CD4-positive, CD25-positive, alpha-beta regulatory T cell (primary cell): ENCODE data around the gene CD6. TPM values are rescaled to one million over a fixed set of nuclear protein-coding genes. Genes with fewer than 3 reads are reported as not detected.
A peak's percentile ranks its signal among the peaks of the same experiment; 100 is the strongest.

Source experiments
- ATAC-seq, 2 donors: fragments of 150-1000 bp; cut with Tn5 transposase; one replicate each; pipeline ENCODE4 v1.10.0; 2021; ENCODE audit warnings: low read depth in 2 of 2, moderate number of reproducible peaks in 2 of 2, moderate library complexity in 1 of 2
- DNase-seq, 3 donors: peaks; one replicate each; pipeline versions ENCODE4 v3.0.0 to v3.0.0-alpha.2; 2012 to 2022; ENCODE audit warnings: mixed read lengths in 1 of 3
- H3K27ac ChIP-seq: one replicate; pipeline ENCODE4 v1.7.0; 2013; ENCODE audit warnings: mild to moderate bottlenecking, low read length; ENCODE audit not compliant: insufficient read depth, poor library complexity, severe bottlenecking
- H3K27me3 ChIP-seq: one replicate; pipeline ENCODE4 v1.7.0; 2013; ENCODE audit warnings: low read length; ENCODE audit not compliant: control insufficient read depth, insufficient read depth
- H3K36me3 ChIP-seq: one replicate; pipeline ENCODE4 v1.7.0; 2013; ENCODE audit warnings: mild to moderate bottlenecking, low read length, moderate library complexity; ENCODE audit not compliant: control insufficient read depth, insufficient read depth
- H3K4me1 ChIP-seq: 2 replicates; pipeline ENCODE4 v1.7.0; 2013; ENCODE audit warnings: mild to moderate bottlenecking, low read length; ENCODE audit not compliant: insufficient read depth, control insufficient read depth, poor library complexity, severe bottlenecking
- H3K4me3 ChIP-seq: one replicate; pipeline ENCODE4 v1.7.0; 2013; ENCODE audit warnings: low read depth, mild to moderate bottlenecking, low read length, moderate library complexity
- H3K9me3 ChIP-seq, 2 experiments: 1 replicate in 1 of 2; 2 replicates in 1 of 2; pipeline ENCODE4 v1.7.0; 2013; ENCODE audit warnings: low read length in 2 of 2, mild to moderate bottlenecking in 1 of 2, moderate library complexity in 1 of 2; ENCODE audit not compliant: control insufficient read depth in 2 of 2
- H3K27ac Mint-ChIP-seq, 3 donors: one replicate each; pipeline ENCODE4 v1.8.0; 2020 to 2022; ENCODE audit warnings: mild to moderate bottlenecking in 3 of 3, mixed read lengths in 3 of 3, moderate library complexity in 2 of 3
- H3K27me3 Mint-ChIP-seq: one replicate; pipeline ENCODE4 v1.8.0; 2022; ENCODE audit warnings: mild to moderate bottlenecking, mixed read lengths
- H3K36me3 Mint-ChIP-seq: one replicate; pipeline ENCODE4 v1.8.0; 2020; ENCODE audit warnings: mixed read lengths
- H3K4me1 Mint-ChIP-seq, 4 donors: one replicate each; pipeline ENCODE4 v1.8.0; 2020 to 2022; ENCODE audit warnings: mixed read lengths in 4 of 4, mild to moderate bottlenecking in 1 of 4
- H3K4me3 Mint-ChIP-seq, 4 donors: one replicate each; pipeline ENCODE4 v1.8.0; 2020 to 2022; ENCODE audit warnings: mild to moderate bottlenecking in 4 of 4, mixed read lengths in 4 of 4, moderate library complexity in 3 of 4
- H3K9me3 Mint-ChIP-seq, 7 donors: one replicate each; pipeline ENCODE4 v1.8.0; 2020 to 2022; ENCODE audit warnings: mixed read lengths in 7 of 7, mild to moderate bottlenecking in 3 of 7, moderate library complexity in 2 of 7
- polyA plus RNA-seq, 4 donors: library from polyadenylated mRNA; unstranded; fragments of 300-500 nt; fragmentation: Illumina TruSeq; gene quantifications; one replicate each; pipeline ENCODE4 v1.2.3, GENCODE V29; 2021
- total RNA-seq: library from RNA; stranded (reverse); gene quantifications from one replicate; pipeline ENCODE4 v1.2.3, GENCODE V29; 2022

The CD6 gene
- total and polyA plus RNA-seq, 5 donors from 2014 or later = 108 to 398 (median 138) TPM

DNA sequence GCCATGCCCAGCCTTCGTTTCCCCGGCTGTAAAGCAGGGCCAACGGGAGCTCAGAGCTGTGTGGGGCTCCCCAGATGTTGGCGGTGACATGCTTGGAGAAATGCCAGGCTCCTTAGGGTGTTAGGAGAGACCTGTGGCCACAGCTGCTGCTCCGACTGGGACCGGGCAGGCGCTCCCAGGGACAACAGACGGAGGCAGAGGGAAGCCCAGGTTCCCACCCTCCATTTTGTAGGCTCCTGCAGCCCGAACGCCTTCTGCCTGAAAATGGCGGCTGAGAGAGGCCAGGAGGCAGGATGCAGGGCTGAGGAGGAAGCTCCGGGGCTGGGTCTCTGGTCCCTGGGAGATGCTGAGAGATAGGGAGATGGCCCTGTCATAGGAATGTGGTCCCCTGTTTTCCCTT lies 10.0 kb downstream of the CD6 start:
- peaks cover 24% of the 10 kb centered on the region for H3K36me3 ChIP-seq
- peak overlapping the region; percentile 89 for H3K27ac ChIP-seq
- no peaks in the 10 kb centered on the region for H3K9me3 Mint-ChIP-seq
- no peaks in the 10 kb centered on the region for H3K9me3 ChIP-seq
- no peaks in the 10 kb centered on the region for H3K27me3 ChIP-seq
- H3K36me3 Mint-ChIP-seq = peaks cover 37% of the 10 kb centered on the region
- H3K4me3 ChIP-seq = no peak overlapping the region
- peak overlapping the region in 2 of 3 donors; percentile 65 to 67 for H3K27ac Mint-ChIP-seq
- ATAC-seq (no peak), DNase-seq (no peak)
- peak overlapping the region in 3 of 4 donors; percentile 58 to 95 (median 68) for H3K4me3 Mint-ChIP-seq
- peaks cover 99% of the 10 kb centered on the region for H3K4me1 ChIP-seq
- peaks cover 42 to 96% (median 71%) of the 10 kb centered on the region in 4 donors for H3K4me1 Mint-ChIP-seq
- no peaks in the 10 kb centered on the region for H3K27me3 Mint-ChIP-seq

- H3K27me3 Mint-ChIP-seq = no peaks in the 10 kb centered on the region
- H3K27ac ChIP-seq = peak overlapping the region; percentile 89
- peak overlapping the region; percentile 78 to 99 (median 96) for H3K27ac Mint-ChIP-seq
- H3K9me3 Mint-ChIP-seq = no peaks in the 10 kb centered on the region
- H3K4me1 ChIP-seq = peaks cover 99% of the 10 kb centered on the region
- H3K9me3 ChIP-seq = no peaks in the 10 kb centered on the region
- no peaks in the 10 kb centered on the region for H3K27me3 ChIP-seq
- H3K36me3 Mint-ChIP-seq = peaks cover 33% of the 10 kb centered on the region
- H3K4me3 Mint-ChIP-seq = peak overlapping the region; percentile 64 to 84 (median 76)
- peaks cover 38 to 97% (median 70%) of the 10 kb centered on the region in 4 donors for H3K4me1 Mint-ChIP-seq
- ATAC-seq (no peak), DNase-seq (peak in 1 of 3 donors; percentile 25)
- peak overlapping the region; percentile 4 for H3K4me3 ChIP-seq
- H3K36me3 ChIP-seq = peaks cover 18% of the 10 kb centered on the region
These were observed 10.7 kb downstream of the CD6 start for GRCh38 chr11:60982184-60982583.

DNA sequence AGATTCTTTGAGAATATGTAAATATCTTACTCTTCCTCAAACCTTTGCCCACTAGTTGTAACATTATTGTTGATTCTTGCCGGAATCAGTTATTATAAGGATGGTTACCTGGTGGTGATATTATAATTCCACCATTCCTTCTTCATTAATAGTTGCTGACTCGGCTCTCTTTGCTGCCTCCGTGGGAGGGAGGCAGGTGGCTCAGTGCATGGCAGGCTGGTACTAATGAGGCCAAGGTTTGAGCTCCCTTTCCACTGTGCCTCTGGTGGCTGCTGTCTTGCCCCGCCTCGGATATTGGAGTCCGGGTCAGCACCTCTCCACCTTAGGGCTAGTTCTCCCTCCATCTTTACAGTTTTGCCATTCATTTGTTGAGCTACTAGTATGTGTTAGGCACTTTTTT lies 12.7 kb downstream of the CD6 start:
- no peaks in the 10 kb centered on the region for H3K9me3 ChIP-seq
- H3K4me1 ChIP-seq = peaks cover 99% of the 10 kb centered on the region
- DNase-seq (no peak), ATAC-seq (no peak)
- no peaks in the 10 kb centered on the region for H3K27me3 ChIP-seq
- peaks cover 22% of the 10 kb centered on the region for H3K36me3 ChIP-seq
- H3K27ac Mint-ChIP-seq = peak overlapping the region; percentile 96 to 99 (median 99)
- no peaks in the 10 kb centered on the region for H3K27me3 Mint-ChIP-seq
- peaks cover 21% of the 10 kb centered on the region for H3K36me3 Mint-ChIP-seq
- H3K4me3 ChIP-seq = peak overlapping the region; percentile 73
- H3K9me3 Mint-ChIP-seq = no peaks in the 10 kb centered on the region
- H3K4me1 Mint-ChIP-seq = peaks cover 25 to 97% (median 68%) of the 10 kb centered on the region in 4 donors
- peak overlapping the region; percentile 89 for H3K27ac ChIP-seq
- peak overlapping the region; percentile 37 to 93 (median 76) for H3K4me3 Mint-ChIP-seq

GRCh38 chr11:60984636-60985035 lies 13.2 kb downstream of the CD6 start:
- peaks cover 27% of the 10 kb centered on the region for H3K36me3 ChIP-seq
- Mint-ChIP-seq H3K27ac (peak overlapping the region; percentile 96 to 99 (median 99)), H3K4me1 (peaks cover 25 to 99% (median 68%) of the 10 kb centered on the region in 4 donors), H3K4me3 (peak overlapping the region; percentile 37 to 93 (median 76)), H3K9me3 (no peaks in the 10 kb centered on the region), H3K36me3 (peaks cover 25% of the 10 kb centered on the region), H3K27me3 (no peaks in the 10 kb centered on the region)
- H3K27me3 ChIP-seq = no peaks in the 10 kb centered on the region
- no peak for DNase-seq
- H3K9me3 ChIP-seq = no peaks in the 10 kb centered on the region
- peaks cover 99% of the 10 kb centered on the region for H3K4me1 ChIP-seq
- peak overlapping the region; percentile 73 for H3K4me3 ChIP-seq
- peak overlapping the region; percentile 89 for H3K27ac ChIP-seq
- no peak for ATAC-seq

- H3K9me3 ChIP-seq = no peaks in the 10 kb centered on the region
- H3K4me3 ChIP-seq = peak overlapping the region; percentile 80
- Mint-ChIP-seq H3K4me3 (peak overlapping the region; percentile 69 to 84 (median 78)), H3K27me3 (no peaks in the 10 kb centered on the region), H3K36me3 (peaks cover 30% of the 10 kb centered on the region), H3K4me1 (peaks cover 25 to 97% (median 66%) of the 10 kb centered on the region in 4 donors), H3K9me3 (peaks cover 0 to 1% (median 0%) of the 10 kb centered on the region in 7 donors), H3K27ac (peak overlapping the region; percentile 96 to 99 (median 99))
- H3K27me3 ChIP-seq = no peaks in the 10 kb centered on the region
- ATAC-seq (no peak), DNase-seq (no peak)
- H3K36me3 ChIP-seq = peaks cover 31% of the 10 kb centered on the region
- H3K4me1 ChIP-seq = peaks cover 92% of the 10 kb centered on the region
- peak overlapping the region; percentile 89 for H3K27ac ChIP-seq
These were observed 14.0 kb downstream of the CD6 start for GRCh38 chr11:60985501-60985900.

GRCh38 chr11:60985991-60986915 lies 14.8 kb downstream of the CD6 start:
- Histone ChIP-seq H3K4me3 (peak overlapping the region; percentile 80), H3K27me3 (no peaks in the 10 kb centered on the region), H3K4me1 (peaks cover 85% of the 10 kb centered on the region), H3K27ac (peak overlapping the region; percentile 89), H3K9me3 (no peaks in the 10 kb centered on the region), H3K36me3 (peaks cover 26% of the 10 kb centered on the region)
- Mint-ChIP-seq H3K4me3 (peak overlapping the region; percentile 69 to 84 (median 78)), H3K4me1 (peaks cover 25 to 97% (median 65%) of the 10 kb centered on the region in 4 donors), H3K27me3 (no peaks in the 10 kb centered on the region), H3K36me3 (peaks cover 34% of the 10 kb centered on the region), H3K9me3 (peaks cover 0 to 1% (median 0%) of the 10 kb centered on the region in 7 donors), H3K27ac (peak overlapping the region; percentile 96 to 99 (median 99))
- peak; percentile 82 to 94 (median 92) for DNase-seq
- peak; percentile 95 to 96 for ATAC-seq

- Mint-ChIP-seq H3K36me3 (peaks cover 34% of the 10 kb centered on the region), H3K4me1 (peaks cover 25 to 90% (median 61%) of the 10 kb centered on the region in 4 donors), H3K27ac (peak overlapping the region; percentile 96 to 99 (median 99)), H3K9me3 (peaks cover 0 to 1% (median 0%) of the 10 kb centered on the region in 7 donors), H3K27me3 (no peaks in the 10 kb centered on the region), H3K4me3 (peak overlapping the region; percentile 61 to 79 (median 73))
- peaks cover 76% of the 10 kb centered on the region for H3K4me1 ChIP-seq
- H3K27ac ChIP-seq = peak overlapping the region; percentile 89
- peak; percentile 24 to 67 (median 29) for DNase-seq
- no peaks in the 10 kb centered on the region for H3K27me3 ChIP-seq
- peak overlapping the region; percentile 80 for H3K4me3 ChIP-seq
- peaks cover 25% of the 10 kb centered on the region for H3K36me3 ChIP-seq
- H3K9me3 ChIP-seq = no peaks in the 10 kb centered on the region
- ATAC-seq = no peak
These were observed 16.2 kb downstream of the CD6 start for GRCh38 chr11:60987577-60988277.
